ENCODE results near the gene SSTR5. TPM values are rescaled to one million over a fixed set of nuclear protein-coding genes. Genes with fewer than 3 reads are reported as not detected.
A peak's percentile ranks its signal among the peaks of the same experiment; 100 is the strongest.

The SSTR5 gene
- total RNA-seq, 3 donors from 2014 or later (not counting 1 experiment from before 2014, with no cell fraction given), result not detected

- DNase-seq, result peak in 1 of 2 donors; percentile 62
- no peaks in the 10 kb centered on the region for H3K4me1 Mint-ChIP-seq
Measured at GRCh38 chr16:1105888-1106620, 33.5 kb downstream of the SSTR5 start.

GRCh38 chr16:1106659-1107058, 34.1 kb downstream of the SSTR5 start:
- Histone ChIP-seq H3K4me3 (ENCODE audit: low read length) (no peak overlapping the region), H3K9me3 (ENCODE audit: control insufficient read depth, insufficient read depth, low read length) (no peaks in the 10 kb centered on the region), H3K36me3 (ENCODE audit: control insufficient read depth, insufficient read depth, low read length) (no peaks in the 10 kb centered on the region), H3K27ac (ENCODE audit: low read length) (no peak overlapping the region), H3K4me1 (ENCODE audit: control insufficient read depth, insufficient read depth, low read length) (peaks cover 6% of the 10 kb centered on the region), H3K27me3 (ENCODE audit: control insufficient read depth, insufficient read depth, low read length) (peaks cover 8% of the 10 kb centered on the region)
- Mint-ChIP-seq H3K27ac (no peak overlapping the region), H3K4me3 (no peak overlapping the region), H3K4me1 (no peaks in the 10 kb centered on the region), H3K36me3 (no peaks in the 10 kb centered on the region), H3K27me3 (ENCODE audit: low read depth in 2 of 2) (no peaks in the 10 kb centered on the region), H3K9me3 (no peaks in the 10 kb centered on the region)
- intact Hi-C loops (cut with micrococcal nuclease), result no loop called here
- no peak for TF ChIP-seq CTCF (IDR thresholded peaks at IDR 0.05)
- DNase-seq (no peak), ATAC-seq (no peak)
- 84% methylated on average over 16 of the region's 16 CpGs for WGBS (ENCODE audit: insufficient coverage)

More at GRCh38 chr16:1105888-1106620, 33.5 kb downstream of the SSTR5 start:
- no peak overlapping the region for H3K4me3 Mint-ChIP-seq
- H3K9me3 ChIP-seq (ENCODE audit: control insufficient read depth, insufficient read depth, low read length), result no peaks in the 10 kb centered on the region
- 36% methylated on average over 26 of the region's 26 CpGs for WGBS (ENCODE audit: insufficient coverage)
- peaks cover 8% of the 10 kb centered on the region for H3K27me3 ChIP-seq (ENCODE audit: control insufficient read depth, insufficient read depth, low read length)
- TF ChIP-seq CTCF (IDR thresholded peaks at IDR 0.05), result no peak
- H3K27ac ChIP-seq (ENCODE audit: low read length), result no peak overlapping the region
- H3K9me3 Mint-ChIP-seq, result no peaks in the 10 kb centered on the region
- H3K4me1 ChIP-seq (ENCODE audit: control insufficient read depth, insufficient read depth, low read length), result peaks cover 6% of the 10 kb centered on the region
- H3K36me3 ChIP-seq (ENCODE audit: control insufficient read depth, insufficient read depth, low read length), result no peaks in the 10 kb centered on the region
- no peak overlapping the region for H3K27ac Mint-ChIP-seq
- intact Hi-C loops (cut with micrococcal nuclease), result no loop called here
- peak in 2 of 3 donors; percentile 39 to 59 for ATAC-seq
- no peaks in the 10 kb centered on the region for H3K27me3 Mint-ChIP-seq (ENCODE audit: low read depth in 2 of 2)
- no peaks in the 10 kb centered on the region for H3K36me3 Mint-ChIP-seq
- H3K4me3 ChIP-seq (ENCODE audit: low read length), result no peak overlapping the region

DNA sequence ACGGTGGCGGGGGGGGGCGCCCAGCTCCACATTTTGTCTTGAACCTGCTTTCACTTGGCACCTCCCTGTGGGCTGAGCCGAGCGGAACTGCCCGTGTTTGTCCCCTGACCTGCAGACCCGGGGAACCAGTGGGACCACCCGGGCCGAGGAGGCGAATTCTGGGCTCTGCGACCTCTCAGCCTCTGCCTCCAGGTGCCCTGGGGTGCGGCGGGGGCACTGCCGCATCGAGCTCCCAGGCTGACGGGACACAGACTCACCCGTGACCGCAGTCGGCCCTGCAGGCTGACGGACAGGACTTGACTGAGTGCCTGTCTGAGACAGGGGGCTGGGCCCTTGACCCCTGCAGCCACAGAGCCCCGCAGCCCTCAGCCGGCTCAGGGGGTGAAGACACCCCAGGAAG, 34.6 kb downstream of the SSTR5 start:
- Mint-ChIP-seq H3K36me3 (no peaks in the 10 kb centered on the region), H3K4me3 (no peak overlapping the region), H3K4me1 (no peaks in the 10 kb centered on the region), H3K27ac (no peak overlapping the region), H3K9me3 (no peaks in the 10 kb centered on the region), H3K27me3 (ENCODE audit: low read depth in 2 of 2) (no peaks in the 10 kb centered on the region)
- no peak overlapping the region for H3K4me3 ChIP-seq (ENCODE audit: low read length)
- peaks cover 8% of the 10 kb centered on the region for H3K27me3 ChIP-seq (ENCODE audit: control insufficient read depth, insufficient read depth, low read length)
- no peaks in the 10 kb centered on the region for H3K9me3 ChIP-seq (ENCODE audit: control insufficient read depth, insufficient read depth, low read length)
- ATAC-seq (no peak), DNase-seq (no peak)
- intact Hi-C loops (cut with micrococcal nuclease), result no loop called here
- TF ChIP-seq CTCF (IDR thresholded peaks at IDR 0.05), result no peak
- no peaks in the 10 kb centered on the region for H3K36me3 ChIP-seq (ENCODE audit: control insufficient read depth, insufficient read depth, low read length)
- no peak overlapping the region for H3K27ac ChIP-seq (ENCODE audit: low read length)
- peaks cover 6% of the 10 kb centered on the region for H3K4me1 ChIP-seq (ENCODE audit: control insufficient read depth, insufficient read depth, low read length)
- 77% methylated on average over 22 of the region's 22 CpGs for WGBS (ENCODE audit: insufficient coverage)

DNA sequence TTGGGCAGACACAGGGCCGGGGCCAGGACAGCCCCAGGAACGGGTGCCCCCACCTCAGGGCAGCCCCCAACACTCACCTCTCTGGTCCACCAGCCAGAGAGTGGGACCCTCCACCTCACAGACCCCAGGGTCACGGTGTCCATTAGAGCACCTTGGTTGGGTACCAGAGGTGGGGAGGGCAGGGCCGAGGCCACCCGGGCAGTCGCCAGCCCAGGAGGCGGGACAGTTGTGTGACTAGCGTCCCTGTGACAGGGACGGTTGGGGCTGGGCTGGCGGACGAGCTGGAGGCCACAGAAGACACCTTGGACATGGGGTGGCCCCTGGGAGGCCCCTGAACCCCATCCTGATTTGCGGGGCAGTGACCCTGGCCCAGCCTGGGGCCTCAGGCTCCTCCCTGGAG, 35.2 kb downstream of the SSTR5 start:
- Mint-ChIP-seq H3K4me3 (no peak overlapping the region), H3K27ac (no peak overlapping the region), H3K27me3 (ENCODE audit: low read depth in 2 of 2) (no peaks in the 10 kb centered on the region), H3K4me1 (no peaks in the 10 kb centered on the region), H3K36me3 (no peaks in the 10 kb centered on the region), H3K9me3 (no peaks in the 10 kb centered on the region)
- DNase-seq (no peak), ATAC-seq (no peak)
- Histone ChIP-seq H3K27me3 (ENCODE audit: control insufficient read depth, insufficient read depth, low read length) (peaks cover 8% of the 10 kb centered on the region), H3K27ac (ENCODE audit: low read length) (no peak overlapping the region), H3K4me3 (ENCODE audit: low read length) (no peak overlapping the region), H3K4me1 (ENCODE audit: control insufficient read depth, insufficient read depth, low read length) (peaks cover 6% of the 10 kb centered on the region), H3K9me3 (ENCODE audit: control insufficient read depth, insufficient read depth, low read length) (no peaks in the 10 kb centered on the region), H3K36me3 (ENCODE audit: control insufficient read depth, insufficient read depth, low read length) (no peaks in the 10 kb centered on the region)
- intact Hi-C loops (cut with micrococcal nuclease), result no loop called here
- TF ChIP-seq CTCF (IDR thresholded peaks at IDR 0.05), result no peak
- WGBS (ENCODE audit: insufficient coverage), result 84% methylated on average over 12 of the region's 12 CpGs

Data from natural killer cell (primary cell).